OCI-LY7 (cell line): ENCODE data around the gene MYLK4. TPM values are rescaled to one million over a fixed set of nuclear protein-coding genes. Genes with fewer than 3 reads are reported as not detected.

Source experiments
- BruUV-seq: library from RNA; stranded (reverse); fragments of 400-500 nt; replicated peaks from 2 replicates; lab custom pipeline; 2021; lab: Mats Ljungman, UMichigan
- CTCF ChIA-PET: fragments of 300-600 bp; sonication (Branson Sonifier 250); formaldehyde crosslinking; loops from one replicate; lab custom pipeline; 2022; ENCODE audit warnings: antibody characterized with exemption; ENCODE audit not compliant: unreplicated experiment; lab: Charles Lee
- POLR2A ChIA-PET: fragments of 300-600 bp; sonication (Branson Sonifier 250); formaldehyde crosslinking; loops from one replicate; lab custom pipeline; 2022; ENCODE audit warnings: antibody characterized with exemption; lab: Charles Lee
- DNase-seq: peaks from one replicate; pipeline ENCODE4 v3.0.0-alpha.2; 2015; ENCODE audit warnings: low spot score
- H2AFZ ChIP-seq: fragments of 200-600 bp; sonication (generic), shearing (Covaris generic); 2 replicates; pipeline ENCODE4 v1.6.1; 2014; ENCODE audit warnings: mild to moderate bottlenecking, antibody characterized with exemption, low read length, moderate library complexity
- H3K27ac ChIP-seq: fragments of 200-600 bp; sonication (generic); 2 replicates; pipeline ENCODE4 v1.5.1; 2014; ENCODE audit warnings: mixed run types, low read depth, mild to moderate bottlenecking, moderate library complexity, low read length, inconsistent platforms; ENCODE audit not compliant: poor library complexity, severe bottlenecking
- H3K36me3 ChIP-seq: fragments of 200-600 bp; sonication (generic); 2 replicates; pipeline ENCODE4 v1.6.1; 2014; ENCODE audit warnings: mild to moderate bottlenecking, antibody characterized with exemption, low read length, moderate library complexity, mixed read lengths; ENCODE audit not compliant: insufficient read depth
- H3K4me1 ChIP-seq: fragments of 200-600 bp; sonication (generic); 2 replicates; pipeline ENCODE4 v1.5.1; 2014; ENCODE audit warnings: mild to moderate bottlenecking, low read length; ENCODE audit not compliant: insufficient read depth, poor library complexity, severe bottlenecking
- H3K4me2 ChIP-seq: fragments of 200-600 bp; sonication (generic); 2 replicates; pipeline ENCODE4 v1.6.1; 2014; ENCODE audit warnings: mild to moderate bottlenecking, low read length
- H3K4me3 ChIP-seq: fragments of 200-600 bp; sonication (generic); 2 replicates; pipeline ENCODE4 v1.5.1; 2014; ENCODE audit warnings: mild to moderate bottlenecking, low read depth, low read length; ENCODE audit not compliant: poor library complexity, severe bottlenecking
- H3K79me2 ChIP-seq: fragments of 200-600 bp; sonication (generic); 2 replicates; pipeline ENCODE4 v1.6.1; 2016; ENCODE audit warnings: low read depth, mild to moderate bottlenecking, low read length, moderate library complexity, mixed read lengths; ENCODE audit not compliant: insufficient read depth
- H3K9me2 ChIP-seq: fragments of 200-600 bp; sonication (generic); 2 replicates; pipeline ENCODE4 v1.6.1; 2016; ENCODE audit warnings: mild to moderate bottlenecking, low read length, mixed read lengths; ENCODE audit not compliant: insufficient read depth
- H3K9me3 ChIP-seq: fragments of 200-600 bp; sonication (generic); 2 replicates; pipeline ENCODE4 v1.6.1; 2014; ENCODE audit warnings: mild to moderate bottlenecking, mixed run types, low read length, mixed read lengths
- H4K20me1 ChIP-seq: fragments of 200-600 bp; sonication (generic); 2 replicates; pipeline ENCODE4 v1.6.1; 2014; ENCODE audit warnings: mild to moderate bottlenecking, antibody characterized with exemption, low read length, moderate library complexity, mixed read lengths; ENCODE audit not compliant: insufficient read depth
- CTCF ChIP-seq: fragments of 200-600 bp; sonication (generic); conservative IDR thresholded peaks from 2 replicates; pipeline ENCODE4 v1.5.1; 2014; ENCODE audit warnings: mild to moderate bottlenecking, antibody characterized with exemption, low read length, moderate library complexity, mixed read lengths
- EZH2phosphoT487 ChIP-seq: fragments of 200-600 bp; sonication (generic); IDR thresholded peaks from 2 replicates; pipeline ENCODE4 v1.6.1; 2018; ENCODE audit warnings: low read depth, borderline replicate concordance, mild to moderate bottlenecking, mixed run types, antibody characterized with exemption, low read length, moderate library complexity, mixed read lengths
- intact Hi-C: fragments of 100-400 bp; cut with micrococcal nuclease; formaldehyde crosslinking; loops from one replicate; pipeline ENCODE4 v1.10.0; 2022; ENCODE audit not compliant: unreplicated experiment
- total RNA-seq, 2 experiments: library from RNA; depleted of rRNA in 1 of 2; stranded (reverse); fragments of >200 nt in 1 of 2; shearing (Covaris generic) in 1 of 2; gene quantifications; 2 replicates each; pipeline ENCODE4 v1.2.3, GENCODE V29; 2014 to 2022

Gene MYLK4
- total RNA-seq, 2 experiments from 2014 or later: 0.16 to 0.36 TPM

- no peaks in the 10 kb centered on the region for H3K9me3 ChIP-seq
- H3K4me3 ChIP-seq: no peak overlapping the region
- no peaks in the 10 kb centered on the region for H3K9me2 ChIP-seq
- ChIA-PET POLR2A (interaction anchor here (1.5 kb wide), 1 partner anchor 9 kb away, joined by 5 read pairs; no protein-coding TSS in a partner anchor), CTCF (no interaction called here)
- no peak for TF ChIP-seq CTCF
- no peak for TF ChIP-seq EZH2phosphoT487
- peaks cover 98% of the 10 kb centered on the region for H3K36me3 ChIP-seq
- H3K27ac ChIP-seq: no peak overlapping the region
- peaks cover 16% of the 10 kb centered on the region for H4K20me1 ChIP-seq
- no TSS peak for BruUV-seq
- DNase-seq: no peak
- intact Hi-C loops: no loop called here
- H3K4me2 ChIP-seq: no peak overlapping the region
- no peaks in the 10 kb centered on the region for H3K4me1 ChIP-seq
- no peak overlapping the region for H2AFZ ChIP-seq
- H3K79me2 ChIP-seq: peaks cover 63% of the 10 kb centered on the region
Observed at GRCh38 chr6:2777249-2777648, 26.5 kb upstream of the MYLK4 start.

GRCh38 chr6:2775003-2775402 is 24.3 kb upstream of the MYLK4 start:
- ChIA-PET CTCF (interaction anchor here (0.6 kb wide), 1 partner anchor 156 kb away, joined by 3 read pairs; no protein-coding TSS in a partner anchor), POLR2A (no interaction called here)
- H4K20me1 ChIP-seq: peaks cover 26% of the 10 kb centered on the region
- BruUV-seq: no TSS peak
- H3K9me2 ChIP-seq: no peaks in the 10 kb centered on the region
- peaks cover 86% of the 10 kb centered on the region for H3K79me2 ChIP-seq
- H3K4me1 ChIP-seq: no peaks in the 10 kb centered on the region
- DNase-seq: no peak
- no peak overlapping the region for H3K4me2 ChIP-seq
- intact Hi-C loops: no loop called here
- peaks cover 98% of the 10 kb centered on the region for H3K36me3 ChIP-seq
- H3K9me3 ChIP-seq: no peaks in the 10 kb centered on the region
- H2AFZ ChIP-seq: no peak overlapping the region
- H3K4me3 ChIP-seq: no peak overlapping the region
- TF ChIP-seq CTCF (no peak), EZH2phosphoT487 (no peak)
- no peak overlapping the region for H3K27ac ChIP-seq

GRCh38 chr6:2773449-2773848 is 22.7 kb upstream of the MYLK4 start:
- CTCF ChIA-PET: no interaction called here
- H4K20me1 ChIP-seq: peaks cover 32% of the 10 kb centered on the region

More at GRCh38 chr6:2773449-2773848, 22.7 kb upstream of the MYLK4 start:
- peaks cover 98% of the 10 kb centered on the region for H3K79me2 ChIP-seq
- intact Hi-C loops: no loop called here
- peaks cover 7% of the 10 kb centered on the region for H3K4me1 ChIP-seq
- H3K9me3 ChIP-seq: no peaks in the 10 kb centered on the region
- H3K9me2 ChIP-seq: no peaks in the 10 kb centered on the region
- TF ChIP-seq CTCF (no peak), EZH2phosphoT487 (no peak)
- H3K36me3 ChIP-seq: peaks cover 95% of the 10 kb centered on the region
- POLR2A ChIA-PET: interaction anchor here (0.9 kb wide), 1 partner anchor 18 kb away, joined by 8 read pairs; no protein-coding TSS in a partner anchor
- no peak overlapping the region for H3K4me3 ChIP-seq
- H3K4me2 ChIP-seq: no peak overlapping the region
- no peak overlapping the region for H3K27ac ChIP-seq
- BruUV-seq: no TSS peak
- no peak for DNase-seq
- no peak overlapping the region for H2AFZ ChIP-seq
